ENCODE measurements around the gene NEK4.

The NEK4 gene
- 16.1 to 55.0 (median 35.6) reads per million in 17 experiments for total RNA-seq

DNA sequence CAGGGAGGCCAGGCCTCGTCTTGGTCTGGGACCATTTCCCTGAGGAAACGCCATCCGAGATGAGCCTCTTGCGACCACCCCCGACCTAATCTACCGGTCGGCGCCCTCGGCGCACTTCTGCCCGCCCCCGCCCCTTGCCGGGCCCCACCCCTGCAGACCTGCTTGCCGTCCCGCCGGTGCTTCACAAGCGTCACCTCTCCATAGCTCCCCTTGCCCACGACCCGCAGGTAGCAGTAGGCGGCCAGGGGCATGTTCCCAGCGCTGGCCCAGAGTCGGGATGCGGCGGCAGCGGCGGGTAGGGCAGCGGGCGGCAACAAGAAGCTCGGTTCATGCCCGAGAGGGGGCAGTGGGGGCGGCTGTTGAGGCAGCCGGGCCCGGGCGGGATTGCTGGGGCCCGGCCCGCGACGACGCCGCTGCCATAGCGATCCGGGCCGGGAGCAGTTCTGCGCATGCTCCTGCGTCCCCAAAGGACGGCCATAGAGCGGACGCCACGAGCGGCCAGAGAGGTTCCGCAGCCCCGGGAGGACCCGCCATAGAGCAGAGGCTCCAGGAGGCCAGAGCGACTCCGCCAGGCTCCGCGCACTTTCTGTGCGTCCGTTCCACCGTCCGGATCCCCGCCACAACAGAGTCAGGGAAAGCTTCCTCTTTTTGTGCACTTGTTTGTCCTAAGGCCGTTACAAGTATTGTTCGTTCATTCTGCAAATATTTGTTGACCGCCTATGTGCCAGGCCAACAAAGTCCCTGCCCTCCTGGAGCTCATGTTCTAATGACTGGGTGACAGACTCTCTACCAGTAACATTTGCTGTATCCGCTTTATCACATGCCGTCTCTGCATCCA lies at the start of gene NEK4:
TSS of gene NEK4 (minus strand) at position 445 of the 838 bp plus-strand sequence. CDS start at position 251, 194 bp downstream.
- DNase-seq, result peak; percentile 96 to 98 (median 98)

- DNase-seq, result no peak
Observed at GRCh38 chr3:52819936-52820335, 49.2 kb upstream of the NEK4 start.

GRCh38 chr3:52817860-52818259 lies 47.1 kb upstream of the NEK4 start:
- no peak for DNase-seq

DNA sequence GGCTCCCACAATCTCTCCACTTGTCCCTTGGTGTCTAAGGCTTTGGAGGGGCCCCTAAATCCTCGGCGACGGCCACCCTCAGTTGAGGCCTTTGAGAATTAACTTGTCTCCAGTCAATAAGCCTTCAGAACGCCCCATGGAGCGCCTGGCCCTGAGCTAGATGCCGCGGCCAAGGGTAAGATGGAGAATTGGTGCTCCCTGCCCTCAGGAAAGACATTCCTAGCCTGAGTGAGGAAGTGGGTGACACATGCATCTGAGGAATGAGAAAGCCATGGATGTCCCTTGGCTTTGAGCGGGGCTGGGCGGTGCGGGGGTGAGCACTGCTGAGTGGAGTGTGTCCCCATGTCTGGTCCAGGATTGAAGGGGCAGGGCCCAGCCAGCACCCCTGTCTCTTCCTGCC lies 46.5 kb upstream of the NEK4 start:
- no peak for DNase-seq

- DNase-seq, result no peak
Observed at GRCh38 chr3:52816654-52817053, 45.9 kb upstream of the NEK4 start.

DNA sequence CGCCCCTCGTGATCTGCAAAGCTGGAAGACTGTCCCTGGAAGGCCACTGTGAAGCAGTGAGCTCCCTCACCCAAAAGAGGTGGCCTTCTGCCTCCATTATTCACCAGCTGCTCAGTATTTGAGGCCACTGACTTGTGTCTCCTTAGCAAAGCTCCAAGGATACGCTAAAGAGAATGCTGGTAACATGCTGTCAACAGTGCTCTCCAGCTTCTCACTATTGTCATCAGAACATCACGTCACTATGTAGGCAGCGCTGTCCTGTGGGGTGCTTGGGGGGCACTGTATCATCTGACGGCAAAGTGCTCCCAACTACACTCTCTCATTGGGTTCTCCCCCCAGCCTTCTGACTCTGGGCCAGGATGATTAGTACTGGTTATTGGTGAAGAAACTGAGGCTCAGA lies 45.5 kb upstream of the NEK4 start:
- no peak for DNase-seq

GRCh38 chr3:52813810-52814209 lies 43.1 kb upstream of the NEK4 start:
- DNase-seq, result no peak

DNA sequence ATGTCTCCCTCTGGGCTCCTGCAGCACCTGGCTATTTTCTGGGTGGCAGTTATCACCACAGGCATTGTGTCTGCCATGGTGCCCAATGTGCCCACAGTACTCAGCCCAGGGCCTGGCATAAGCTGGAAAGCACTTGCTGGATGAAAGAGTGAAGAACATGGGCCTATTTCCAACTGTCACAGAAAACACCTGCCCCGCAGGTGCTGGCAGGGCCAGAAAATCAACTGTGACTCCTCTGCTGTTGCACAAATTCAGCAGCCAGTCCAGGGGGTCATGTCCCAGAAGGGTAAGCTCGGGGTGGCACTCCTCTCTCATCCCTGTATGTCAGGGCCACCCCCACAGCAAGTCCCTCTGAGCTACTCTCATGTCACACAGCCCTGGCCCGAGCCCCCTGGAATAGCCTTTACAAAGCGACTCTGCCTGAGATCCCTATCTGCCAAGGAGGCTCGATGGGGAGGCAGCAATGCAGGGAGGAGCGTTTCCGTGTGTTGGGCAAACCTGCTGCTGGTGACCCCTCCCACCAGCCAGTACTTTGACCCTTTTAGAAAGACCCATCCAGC lies 40.8 kb upstream of the NEK4 start:
- no peak for DNase-seq

GRCh38 chr3:52810923-52811322 lies 40.2 kb upstream of the NEK4 start:
- no peak for DNase-seq

GRCh38 chr3:52809662-52810377 lies 39.1 kb upstream of the NEK4 start:
- no peak for DNase-seq

DNA sequence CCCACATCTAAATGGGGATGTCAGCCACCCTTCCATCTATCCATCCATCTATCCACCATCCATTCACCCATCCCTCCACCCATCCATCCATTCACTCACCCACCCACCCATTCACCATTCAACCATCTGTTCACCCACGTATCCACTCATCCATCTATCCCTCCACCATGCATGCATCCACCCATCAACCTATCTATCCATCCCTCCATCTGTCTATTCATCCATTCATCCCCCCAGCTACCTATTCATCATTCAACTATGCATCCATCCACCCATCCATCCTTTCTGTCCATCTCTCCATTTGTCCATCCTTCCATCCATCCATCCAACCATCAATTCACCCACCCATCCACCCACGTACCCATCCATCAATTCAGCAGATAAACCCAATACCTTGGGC lies 38.4 kb upstream of the NEK4 start:
- DNase-seq, result no peak

DNA sequence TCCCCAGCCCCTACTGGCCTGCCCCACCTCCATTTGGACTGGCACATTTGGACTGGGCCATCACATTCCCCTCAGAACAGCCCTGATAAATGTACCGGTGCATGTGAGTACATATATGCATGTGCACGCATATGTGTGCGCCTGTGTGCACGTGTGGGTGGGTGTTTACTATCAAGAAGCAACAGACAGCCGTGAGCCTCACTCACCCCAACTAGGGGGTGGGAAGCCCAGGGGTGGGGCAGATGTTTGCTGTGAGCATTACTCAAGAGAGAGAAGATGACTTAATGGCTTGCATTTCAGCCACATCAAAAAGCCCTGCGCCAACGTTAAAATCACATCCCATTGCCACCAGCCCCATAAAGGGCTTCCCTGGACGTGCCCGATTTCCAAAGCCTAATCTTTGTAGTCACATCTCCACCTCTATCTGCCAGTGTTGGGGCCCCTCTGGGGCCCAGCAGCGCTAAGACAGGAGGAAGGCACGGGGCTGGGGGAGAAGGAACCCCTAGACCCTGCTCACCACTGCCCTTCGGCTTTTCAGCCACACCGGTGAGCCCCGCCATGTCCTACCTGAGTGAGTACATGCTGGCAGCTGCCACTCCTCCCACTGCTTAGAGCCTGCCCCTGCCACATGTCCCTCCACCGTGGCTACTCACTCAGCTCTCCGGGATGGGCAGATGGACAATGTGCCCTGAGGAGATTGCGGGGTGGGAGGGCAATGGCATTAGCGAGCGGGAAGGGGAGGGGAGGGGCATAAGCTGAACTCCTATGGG lies 34.7 kb upstream of the NEK4 start:
- DNase-seq, result no peak

GRCh38 chr3:52801839-52802238 lies 31.1 kb upstream of the NEK4 start:
- no peak for DNase-seq

- DNase-seq, result no peak
Observed at GRCh38 chr3:52800079-52800478, 29.3 kb upstream of the NEK4 start.

DNA sequence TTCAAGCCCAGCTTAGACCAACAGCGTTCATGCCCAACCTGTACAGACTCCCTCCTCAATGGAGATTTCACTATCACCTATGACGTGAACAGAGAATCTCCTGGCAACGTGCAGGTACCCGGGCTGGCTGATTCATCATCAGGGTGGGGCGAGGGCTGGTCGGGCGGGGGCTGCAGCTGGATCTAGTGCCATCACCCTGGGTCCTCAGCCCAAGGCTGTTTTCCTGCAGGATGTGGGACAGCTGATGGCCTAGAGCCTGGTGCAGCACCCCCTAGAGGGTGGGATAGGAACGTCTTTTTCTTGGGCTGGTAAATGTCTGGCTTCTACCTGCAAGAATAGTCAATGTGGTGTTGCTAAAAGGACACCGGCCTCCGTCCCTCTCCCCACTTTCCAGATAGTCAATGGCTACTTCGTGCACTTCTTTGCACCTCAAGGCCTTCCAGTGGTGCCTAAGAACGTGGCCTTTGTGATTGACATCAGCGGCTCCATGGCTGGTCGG lies 28.3 kb upstream of the NEK4 start:
- peak; percentile 45 to 62 (median 54) for DNase-seq

GRCh38 chr3:52798376-52798977 lies 27.7 kb upstream of the NEK4 start:
- no peak for DNase-seq

DNA sequence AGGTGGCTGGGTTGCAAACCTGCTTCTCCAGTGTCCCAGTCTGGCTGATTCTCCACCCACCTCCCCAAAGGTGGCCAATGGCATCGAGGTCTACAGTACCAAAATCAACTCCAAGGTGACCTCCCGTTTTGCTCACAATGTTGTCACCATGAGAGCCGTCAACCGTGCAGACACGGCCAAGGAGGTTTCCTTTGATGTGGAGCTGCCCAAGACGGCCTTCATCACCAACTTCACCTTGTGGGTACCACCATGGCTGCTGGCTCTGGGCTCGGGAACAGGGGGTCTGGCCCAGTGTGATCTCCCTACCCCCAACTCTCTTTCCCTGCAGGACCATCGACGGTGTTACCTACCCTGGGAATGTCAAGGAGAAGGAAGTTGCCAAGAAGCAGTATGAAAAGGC lies 25.7 kb upstream of the NEK4 start:
- DNase-seq, result no peak

GRCh38 chr3:52795298-52795900 lies 24.7 kb upstream of the NEK4 start:
- no peak for DNase-seq

DNA sequence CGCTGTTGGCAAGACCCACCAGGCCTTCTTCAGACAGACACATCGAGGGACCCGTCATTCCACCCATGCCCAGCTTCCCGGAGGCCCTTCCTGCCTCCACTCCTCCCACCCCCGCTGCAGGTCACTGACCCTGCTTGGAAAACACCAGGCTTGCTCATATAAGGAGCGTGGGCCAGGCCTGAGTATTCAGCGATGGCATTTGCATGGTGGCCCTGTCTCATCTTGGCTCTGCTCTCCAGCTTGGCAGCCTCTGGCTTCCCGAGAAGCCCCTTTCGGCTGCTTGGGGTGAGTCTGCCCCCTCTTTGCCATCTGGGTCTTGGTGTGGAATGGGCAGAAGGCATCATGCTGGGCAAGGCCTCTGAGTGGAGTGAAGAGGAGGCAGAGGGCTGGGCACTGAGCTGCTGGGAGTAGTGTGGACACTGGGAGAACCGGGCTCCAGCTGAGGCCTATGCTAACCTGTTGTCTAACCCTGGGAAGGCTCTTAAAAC lies 23.9 kb upstream of the NEK4 start, which contains the start of gene ITIH3:
TSS of gene ITIH3 (plus strand) at position 185 of the 488 bp plus-strand sequence. CDS start at position 193, 8 bp downstream.
- no peak for DNase-seq

- DNase-seq, result no peak
Observed at GRCh38 chr3:52793702-52794611, 23.2 kb upstream of the NEK4 start.
